Measurements from ENCODE around the gene RTL10. TPM values are rescaled to one million over a fixed set of nuclear protein-coding genes. Genes with fewer than 3 reads are reported as not detected.

Gene RTL10
- polyA plus RNA-seq, 1 donor from 2014 or later, result 11.7 TPM

DNA sequence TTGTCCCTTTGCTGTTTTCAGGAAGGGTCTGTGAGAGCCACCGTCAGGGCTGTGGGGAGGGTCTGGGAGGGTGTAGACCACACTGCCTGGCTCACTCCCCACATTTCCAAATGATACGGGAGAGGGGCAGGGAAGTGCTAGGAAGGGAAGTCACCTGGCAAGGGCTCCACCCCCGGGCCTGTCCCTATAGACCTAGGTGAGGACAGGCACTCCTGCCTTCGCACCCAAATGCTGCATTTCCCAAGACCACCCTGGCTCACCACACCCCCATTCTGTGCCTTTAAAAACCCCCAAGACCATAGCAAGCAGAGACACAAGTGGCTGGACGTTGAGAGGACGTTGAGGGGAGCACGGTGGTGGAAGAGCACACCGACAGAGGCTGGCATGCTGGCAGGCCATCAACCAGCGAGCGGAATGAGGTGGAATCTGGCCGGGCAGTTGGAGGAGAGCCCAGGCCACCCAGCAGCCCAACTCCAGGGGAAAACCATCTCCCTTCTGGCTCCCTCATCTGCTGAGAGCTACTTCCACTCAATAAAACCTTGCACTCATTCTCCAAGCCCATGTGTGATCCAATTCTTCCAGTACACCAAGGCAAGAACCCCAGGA is 45.7 kb downstream of the RTL10 start:
- TF ChIP-seq EZH2 (IDR thresholded peaks at IDR 0.05; ENCODE audit: borderline replicate concordance, insufficient read depth, low read length, poor library complexity, severe bottlenecking), result no peak
- no peak for TF ChIP-seq CTCF (IDR thresholded peaks at IDR 0.05; ENCODE audit: poor library complexity, severe bottlenecking)
- no peak for TF ChIP-seq EP300 (conservative IDR thresholded peaks at IDR 0.05; ENCODE audit: poor library complexity, severe bottlenecking)
- TF ChIP-seq POLR2AphosphoS5 (IDR thresholded peaks at IDR 0.05), result no peak
- no peak for TF ChIP-seq MXI1 (conservative IDR thresholded peaks at IDR 0.05; ENCODE audit: poor library complexity, severe bottlenecking)
- TF ChIP-seq, protein P1, sequence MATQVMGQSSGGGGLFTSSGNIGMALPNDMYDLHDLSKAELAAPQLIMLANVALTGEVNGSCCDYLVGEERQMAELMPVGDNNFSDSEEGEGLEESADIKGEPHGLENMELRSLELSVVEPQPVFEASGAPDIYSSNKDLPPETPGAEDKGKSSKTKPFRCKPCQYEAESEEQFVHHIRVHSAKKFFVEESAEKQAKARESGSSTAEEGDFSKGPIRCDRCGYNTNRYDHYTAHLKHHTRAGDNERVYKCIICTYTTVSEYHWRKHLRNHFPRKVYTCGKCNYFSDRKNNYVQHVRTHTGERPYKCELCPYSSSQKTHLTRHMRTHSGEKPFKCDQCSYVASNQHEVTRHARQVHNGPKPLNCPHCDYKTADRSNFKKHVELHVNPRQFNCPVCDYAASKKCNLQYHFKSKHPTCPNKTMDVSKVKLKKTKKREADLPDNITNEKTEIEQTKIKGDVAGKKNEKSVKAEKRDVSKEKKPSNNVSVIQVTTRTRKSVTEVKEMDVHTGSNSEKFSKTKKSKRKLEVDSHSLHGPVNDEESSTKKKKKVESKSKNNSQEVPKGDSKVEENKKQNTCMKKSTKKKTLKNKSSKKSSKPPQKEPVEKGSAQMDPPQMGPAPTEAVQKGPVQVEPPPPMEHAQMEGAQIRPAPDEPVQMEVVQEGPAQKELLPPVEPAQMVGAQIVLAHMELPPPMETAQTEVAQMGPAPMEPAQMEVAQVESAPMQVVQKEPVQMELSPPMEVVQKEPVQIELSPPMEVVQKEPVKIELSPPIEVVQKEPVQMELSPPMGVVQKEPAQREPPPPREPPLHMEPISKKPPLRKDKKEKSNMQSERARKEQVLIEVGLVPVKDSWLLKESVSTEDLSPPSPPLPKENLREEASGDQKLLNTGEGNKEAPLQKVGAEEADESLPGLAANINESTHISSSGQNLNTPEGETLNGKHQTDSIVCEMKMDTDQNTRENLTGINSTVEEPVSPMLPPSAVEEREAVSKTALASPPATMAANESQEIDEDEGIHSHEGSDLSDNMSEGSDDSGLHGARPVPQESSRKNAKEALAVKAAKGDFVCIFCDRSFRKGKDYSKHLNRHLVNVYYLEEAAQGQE (IDR thresholded peaks at IDR 0.05; ENCODE audit: borderline replicate concordance), result no peak
- TF ChIP-seq TAF1 (IDR thresholded peaks at IDR 0.05; ENCODE audit: low read depth), result no peak
- TF ChIP-seq SMC3 (conservative IDR thresholded peaks at IDR 0.05; ENCODE audit: poor library complexity), result no peak
- no peak for TF ChIP-seq RAD21 (conservative IDR thresholded peaks at IDR 0.05)
- Histone ChIP-seq H3K9me2 (ENCODE audit: insufficient read depth, low read length) (no peaks in the 10 kb centered on the region), H2AFZ (ENCODE audit: low read depth, low read length) (no peak overlapping the region), H3K9ac (ENCODE audit: low read length) (no peak overlapping the region), H3K36me3 (ENCODE audit: insufficient read depth, low read length) (no peaks in the 10 kb centered on the region), H3K27ac (ENCODE audit: low read length) (no peak overlapping the region), H3K4me2 (ENCODE audit: low read length) (no peak overlapping the region), H3K4me3 (ENCODE audit: low read length) (no peak overlapping the region), H3F3A (ENCODE audit: insufficient read depth, low read length, poor library complexity, severe bottlenecking) (no peaks in the 10 kb centered on the region), H3K9me3 (ENCODE audit: low read length) (no peaks in the 10 kb centered on the region), H4K20me1 (ENCODE audit: insufficient read depth) (no peaks in the 10 kb centered on the region), H3K27me3 (ENCODE audit: insufficient read depth, low read depth, low read length) (no peaks in the 10 kb centered on the region), H3K79me2 (replicated peaks; ENCODE audit: insufficient read depth, low read length) (no peaks in the 10 kb centered on the region)

DNA sequence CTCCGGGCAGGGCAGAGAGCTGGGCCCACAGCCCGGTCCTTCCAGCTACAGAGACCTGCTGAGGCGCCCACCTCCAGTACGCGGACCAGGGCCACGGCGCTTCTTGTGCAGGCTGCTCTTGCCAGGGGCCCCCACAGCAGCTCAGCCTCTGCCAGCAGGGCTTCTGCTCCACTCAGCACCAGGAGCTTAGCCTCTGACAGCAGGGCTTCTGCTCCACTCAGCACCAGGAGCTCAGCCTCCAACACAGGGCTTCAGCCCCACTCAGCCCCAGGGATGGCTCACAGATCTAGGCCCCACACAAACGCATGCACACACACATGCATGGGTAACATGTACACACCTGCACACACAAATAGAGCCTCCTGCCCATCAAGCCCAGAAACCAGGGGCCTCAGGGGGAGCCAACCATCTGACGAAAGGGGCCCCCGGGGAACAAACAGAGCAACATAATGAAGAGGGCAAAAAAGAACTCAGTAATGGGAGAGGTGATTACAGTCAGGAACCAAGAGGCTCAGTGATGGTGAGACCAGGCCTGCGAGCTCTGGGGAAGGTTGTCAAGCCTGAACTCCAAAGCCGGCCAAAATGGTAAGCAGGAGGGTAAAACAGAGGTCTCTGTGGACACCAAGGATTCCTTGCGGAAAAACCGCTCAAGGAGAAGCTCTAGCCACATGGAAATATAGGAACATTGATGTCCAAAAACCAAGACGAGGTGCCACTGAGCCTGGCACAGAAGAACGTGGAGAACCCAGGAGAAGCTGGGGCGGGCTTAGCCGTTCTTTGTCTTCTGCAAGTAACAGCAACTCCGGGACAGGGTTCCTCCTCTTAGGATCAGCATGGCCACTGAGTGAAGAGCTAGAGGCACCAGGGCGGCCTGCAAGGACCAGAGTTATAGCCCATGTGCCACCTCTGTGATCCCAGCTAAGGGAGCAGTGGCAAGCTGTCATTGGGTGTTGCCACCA is 46.5 kb downstream of the RTL10 start:
- TF ChIP-seq POLR2AphosphoS5 (IDR thresholded peaks at IDR 0.05), result no peak
- no peak for TF ChIP-seq EZH2 (IDR thresholded peaks at IDR 0.05; ENCODE audit: borderline replicate concordance, insufficient read depth, low read length, poor library complexity, severe bottlenecking)
- no peak for TF ChIP-seq TAF1 (IDR thresholded peaks at IDR 0.05; ENCODE audit: low read depth)
- TF ChIP-seq MXI1 (conservative IDR thresholded peaks at IDR 0.05; ENCODE audit: poor library complexity, severe bottlenecking), result no peak
- TF ChIP-seq, protein P1 (IDR thresholded peaks at IDR 0.05; ENCODE audit: borderline replicate concordance), result no peak
- TF ChIP-seq CTCF (IDR thresholded peaks at IDR 0.05; ENCODE audit: poor library complexity, severe bottlenecking), result no peak
- TF ChIP-seq RAD21 (conservative IDR thresholded peaks at IDR 0.05), result no peak
- TF ChIP-seq EP300 (conservative IDR thresholded peaks at IDR 0.05; ENCODE audit: poor library complexity, severe bottlenecking), result no peak
- no peak for TF ChIP-seq SMC3 (conservative IDR thresholded peaks at IDR 0.05; ENCODE audit: poor library complexity)

More for the DNA sequence above, 46.5 kb downstream of the RTL10 start:
- Histone ChIP-seq H3K27ac (ENCODE audit: low read length) (no peak overlapping the region), H3K9me2 (ENCODE audit: insufficient read depth, low read length) (no peaks in the 10 kb centered on the region), H3K36me3 (ENCODE audit: insufficient read depth, low read length) (no peaks in the 10 kb centered on the region), H3K27me3 (ENCODE audit: insufficient read depth, low read depth, low read length) (no peaks in the 10 kb centered on the region), H3K9me3 (ENCODE audit: low read length) (no peaks in the 10 kb centered on the region), H3K79me2 (replicated peaks; ENCODE audit: insufficient read depth, low read length) (no peaks in the 10 kb centered on the region), H3F3A (ENCODE audit: insufficient read depth, low read length, poor library complexity, severe bottlenecking) (no peaks in the 10 kb centered on the region), H2AFZ (ENCODE audit: low read depth, low read length) (no peak overlapping the region), H3K4me3 (ENCODE audit: low read length) (no peak overlapping the region), H3K4me2 (ENCODE audit: low read length) (no peak overlapping the region), H4K20me1 (ENCODE audit: insufficient read depth) (no peaks in the 10 kb centered on the region), H3K9ac (ENCODE audit: low read length) (no peak overlapping the region)
